GM19372 (cell line): Measurements from ENCODE around the gene PLEKHS1.
"Not testable (repeated sequence)": the region's sequence is repeated elsewhere in the genome, so short reads cannot be mapped to it uniquely, and the experiment has no call there.

Experiments used
- ATAC-seq: cut with Tn5 transposase; IDR thresholded peaks from one replicate; pipeline ENCODE4 v1.9.1; 2021; ENCODE audit warnings: mild to moderate bottlenecking, low read depth, moderate library complexity; ENCODE audit not compliant: unreplicated experiment

PLEKHS1 gene

GRCh38 chr10:113739577-113739976, 11.9 kb upstream of the PLEKHS1 start:
- ATAC-seq, result no peak

GRCh38 chr10:113740850-113741249, 10.6 kb upstream of the PLEKHS1 start:
- no peak for ATAC-seq

DNA sequence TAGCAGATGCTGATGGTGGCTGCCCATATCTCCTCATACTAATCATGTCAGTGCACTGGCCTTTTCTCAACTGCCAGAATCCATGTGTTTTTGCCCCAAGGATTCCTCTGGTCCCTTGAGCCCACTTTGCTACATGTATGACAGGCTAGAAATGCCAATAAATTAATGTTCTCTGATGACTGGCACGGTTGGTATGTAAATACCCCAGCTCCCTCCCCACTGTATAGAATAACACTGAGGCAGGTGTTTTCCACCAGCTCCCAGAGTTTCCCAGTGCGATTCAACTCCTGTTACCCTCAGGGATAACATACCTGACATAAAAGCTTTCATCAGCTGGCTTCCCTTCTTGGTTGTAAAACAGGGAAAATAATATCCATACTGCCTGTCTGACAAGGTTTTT, 9.0 kb upstream of the PLEKHS1 start:
- ATAC-seq, result no peak

GRCh38 chr10:113743594-113743993, 7.9 kb upstream of the PLEKHS1 start:
- ATAC-seq, result no peak

DNA sequence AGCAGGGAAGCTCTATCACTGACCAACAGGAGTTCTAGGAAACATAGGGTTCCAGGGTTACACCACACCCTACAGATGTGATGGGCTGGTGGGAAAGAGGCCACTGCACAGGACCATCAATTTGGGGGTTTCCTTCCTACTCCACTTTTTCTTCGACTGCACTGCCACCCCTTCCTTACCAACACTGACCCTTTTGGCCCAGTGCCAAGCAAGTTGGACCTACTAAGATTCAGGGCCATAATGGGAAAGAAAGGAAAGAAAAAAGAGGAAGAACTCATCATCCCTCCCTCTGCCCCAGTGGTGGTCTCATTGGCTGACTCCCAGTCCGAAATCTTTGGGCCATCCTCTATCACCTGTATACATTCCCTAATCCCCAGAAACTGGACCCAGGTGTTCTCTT, 6.1 kb upstream of the PLEKHS1 start:
- ATAC-seq, result no peak

GRCh38 chr10:113746217-113746957, 5.1 kb upstream of the PLEKHS1 start:
- ATAC-seq, result no peak

- ATAC-seq, result no peak
Measured at GRCh38 chr10:113752553-113752952, 1.1 kb downstream of the PLEKHS1 start.

GRCh38 chr10:113753020-113753692, 1.7 kb downstream of the PLEKHS1 start:
- no peak for ATAC-seq

DNA sequence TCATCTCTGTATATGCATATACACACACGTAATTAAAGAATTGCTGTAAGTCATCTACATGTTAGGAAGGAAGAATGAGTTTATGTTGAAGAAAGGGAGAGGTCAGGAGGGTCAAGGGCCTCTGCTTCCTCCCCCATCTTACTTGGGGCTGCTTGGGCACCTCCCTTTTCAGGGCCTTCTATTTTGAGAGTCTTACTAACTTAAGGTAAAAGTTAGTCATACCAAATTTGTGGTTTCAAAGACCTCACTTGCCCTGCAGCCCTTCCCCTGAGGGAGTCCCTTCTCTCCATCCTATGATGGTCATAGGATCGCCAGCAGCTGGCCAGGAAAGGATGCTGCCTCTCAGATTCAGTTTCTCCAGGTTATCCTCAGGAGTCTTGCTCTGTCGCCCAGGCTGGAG, 2.6 kb downstream of the PLEKHS1 start:
- ATAC-seq, result no peak

DNA sequence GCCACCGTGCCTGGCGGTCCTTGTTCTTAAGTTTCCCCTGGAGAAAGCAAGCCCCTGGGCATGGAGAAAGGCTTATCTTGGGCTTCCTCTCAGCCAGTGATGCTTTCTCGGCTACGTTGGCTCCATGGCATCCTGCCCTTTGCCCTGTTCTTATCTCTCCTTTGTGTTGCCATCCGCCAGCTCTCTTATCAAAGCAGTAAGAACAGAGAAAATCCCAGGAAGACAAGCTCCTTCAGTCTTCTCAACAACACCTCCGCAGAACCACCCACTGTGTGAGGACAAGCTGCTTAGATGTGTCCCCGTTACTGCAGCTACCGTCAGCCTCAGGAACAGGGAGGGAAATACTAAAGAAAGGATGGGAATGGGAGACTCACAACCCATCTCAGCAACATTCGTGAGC, 3.3 kb downstream of the PLEKHS1 start:
- no peak for ATAC-seq

DNA sequence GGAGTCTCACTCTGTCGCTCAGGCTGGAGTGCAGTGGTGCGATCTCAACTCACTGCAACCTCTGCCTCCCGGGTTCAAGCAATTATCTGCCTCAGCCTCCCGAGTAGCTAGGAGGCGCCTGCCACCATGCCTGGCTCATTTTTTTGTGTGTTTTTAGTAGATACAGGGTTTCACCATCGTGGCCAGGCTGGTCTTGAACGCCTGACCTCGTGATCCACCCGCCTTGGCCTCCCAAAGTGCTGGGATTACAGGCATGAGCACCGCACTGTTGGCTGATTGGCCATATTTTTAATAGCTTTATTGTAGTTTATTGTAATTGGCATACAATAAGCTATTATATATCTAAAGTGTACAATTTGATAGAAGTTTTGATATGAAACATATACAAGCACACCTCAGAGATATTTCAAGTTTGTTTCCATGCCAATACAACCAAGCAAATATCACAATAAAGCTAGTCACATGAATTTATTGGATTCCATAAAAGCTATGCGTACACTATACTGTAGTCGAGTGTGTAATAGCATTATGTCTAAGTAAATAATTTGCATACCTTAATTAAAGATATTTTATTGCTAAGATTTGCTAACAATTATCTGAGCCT, 5.6 kb downstream of the PLEKHS1 start:
- no peak for ATAC-seq

- ATAC-seq, result no peak
Measured at GRCh38 chr10:113762083-113762482, 10.6 kb downstream of the PLEKHS1 start.

GRCh38 chr10:113764582-113764981, 13.1 kb downstream of the PLEKHS1 start:
- no peak for ATAC-seq

DNA sequence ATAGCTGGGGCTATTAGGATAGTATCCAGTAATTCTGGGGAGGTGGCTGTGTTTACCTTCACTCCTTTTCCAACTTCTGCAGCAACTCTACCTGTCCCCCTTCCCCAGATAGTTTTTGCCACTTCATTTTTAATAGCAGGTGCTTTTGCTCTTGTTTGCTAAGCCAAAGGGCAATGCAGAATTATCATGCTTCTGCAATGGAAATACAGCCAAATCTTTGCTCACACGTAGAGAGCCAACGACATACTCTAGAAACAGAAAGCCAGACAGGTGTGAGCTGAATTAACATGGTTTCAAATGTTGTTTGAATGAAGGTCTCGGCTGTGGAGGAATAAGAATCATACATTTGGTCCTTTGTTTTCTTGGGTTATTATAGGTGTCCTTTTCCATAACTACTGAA, 14.4 kb downstream of the PLEKHS1 start:
- no peak for ATAC-seq

DNA sequence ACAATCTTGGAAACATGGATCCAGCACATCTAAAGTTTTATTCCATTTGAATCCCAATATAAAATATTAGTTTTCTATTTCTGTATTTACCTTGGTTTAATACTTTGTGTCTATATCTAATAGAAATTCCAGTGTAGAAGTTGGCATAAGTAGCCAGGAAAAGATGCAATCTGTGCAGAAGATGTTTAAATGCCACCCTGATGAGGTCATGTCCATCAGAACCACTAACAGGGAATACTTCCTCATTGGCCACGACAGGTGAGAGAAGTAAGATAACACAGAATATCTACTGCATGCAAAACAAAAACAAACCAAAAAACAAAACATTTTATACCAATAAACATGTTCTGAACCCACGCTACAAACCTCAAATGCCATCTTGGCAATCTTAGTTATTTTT, 15.7 kb downstream of the PLEKHS1 start:
- ATAC-seq, result no peak

DNA sequence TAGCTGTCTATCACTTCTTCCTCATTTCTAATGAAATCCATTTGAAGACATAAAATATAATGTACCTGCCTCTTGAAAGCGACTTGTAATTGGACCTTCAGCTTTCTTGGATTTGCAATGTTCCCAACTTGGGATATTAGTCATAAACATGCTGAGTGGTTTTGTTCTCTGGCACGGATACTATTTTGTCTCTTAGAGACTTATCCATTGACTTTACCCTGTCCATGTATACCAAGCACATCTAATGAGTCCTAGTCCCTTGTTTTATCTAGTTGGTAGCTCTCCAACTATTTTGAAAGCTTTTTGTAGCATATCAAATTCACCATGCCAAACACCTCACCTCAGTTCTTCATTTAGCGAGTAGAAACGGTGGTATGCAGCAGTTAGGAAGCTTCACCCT, 18.9 kb downstream of the PLEKHS1 start:
- no peak for ATAC-seq

DNA sequence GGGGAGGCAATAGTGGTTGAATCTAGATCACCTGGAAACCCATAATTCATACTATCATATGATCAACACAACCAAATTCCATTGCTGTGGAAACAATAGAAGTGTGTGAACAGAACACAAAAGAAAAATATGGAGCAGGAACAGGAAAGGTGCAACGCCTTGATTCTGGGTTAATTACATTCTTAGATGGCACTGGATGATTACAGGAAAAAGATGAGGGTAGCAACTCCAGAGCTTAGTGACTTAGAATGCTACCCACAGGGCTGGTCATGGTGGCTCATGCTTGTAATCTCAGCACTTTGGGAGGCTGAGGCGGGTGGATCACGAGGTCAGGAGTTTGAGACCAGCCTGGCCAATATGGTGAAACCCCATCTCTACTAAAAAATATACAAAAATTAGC, 19.6 kb downstream of the PLEKHS1 start:
- not testable (repeated sequence) for ATAC-seq

- ATAC-seq, result no peak
Measured at GRCh38 chr10:113775686-113776294, 24.3 kb downstream of the PLEKHS1 start.

GRCh38 chr10:113776553-113776952, 25.1 kb downstream of the PLEKHS1 start:
- no peak for ATAC-seq

DNA sequence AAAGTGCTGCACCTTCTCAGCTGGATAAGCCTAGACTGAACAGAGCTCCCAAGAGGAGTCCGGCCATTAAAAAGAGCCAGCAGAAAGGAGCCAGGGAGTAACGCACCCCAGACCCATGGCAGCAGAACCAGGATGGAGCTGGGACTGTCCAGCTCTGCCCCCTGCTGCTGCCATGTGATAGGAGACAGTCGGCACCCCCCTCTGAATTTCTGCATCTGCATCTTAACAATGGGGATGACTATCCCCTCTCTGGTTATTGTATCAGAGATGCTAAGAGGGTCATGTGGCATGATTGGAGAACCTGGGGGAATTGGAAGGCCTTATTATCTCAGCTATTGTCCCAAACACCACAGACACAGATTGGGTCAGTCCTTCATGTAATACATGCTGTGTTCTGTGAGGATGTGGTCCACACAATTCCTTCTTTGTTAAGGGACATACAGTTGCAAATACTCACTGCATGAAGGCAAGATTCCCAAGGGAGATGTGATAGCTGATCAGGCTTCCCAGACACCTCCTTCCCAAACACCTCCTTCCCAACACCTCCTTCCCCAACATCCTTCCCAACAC, 29.3 kb downstream of the PLEKHS1 start:
- no peak for ATAC-seq

- ATAC-seq, result no peak
Measured at GRCh38 chr10:113782367-113782766, 30.9 kb downstream of the PLEKHS1 start.
